Muscle layer of colon (tissue), 2 donors: ENCODE results near the gene PDK4.

Source experiments
- H3K27ac ChIP-seq: one replicate; pipeline ENCODE4 v1.7.0; 2013; ENCODE audit warnings: low read depth, mild to moderate bottlenecking, low read length, moderate library complexity
- H3K27me3 ChIP-seq, 2 donors: one replicate each; pipeline ENCODE4 v1.7.0; 2013; ENCODE audit warnings: low read length in 2 of 2, mild to moderate bottlenecking in 2 of 2; ENCODE audit not compliant: insufficient read depth in 2 of 2, control insufficient read depth in 1 of 2
- H3K36me3 ChIP-seq: one replicate; pipeline ENCODE4 v1.7.0; 2013; ENCODE audit warnings: mild to moderate bottlenecking, low read length; ENCODE audit not compliant: insufficient read depth
- H3K4me1 ChIP-seq: one replicate; pipeline ENCODE4 v1.7.0; 2013; ENCODE audit warnings: mild to moderate bottlenecking, low read length; ENCODE audit not compliant: insufficient read depth
- H3K4me3 ChIP-seq, 2 donors: one replicate each; pipeline ENCODE4 v1.7.0; 2013; ENCODE audit warnings: low read length in 2 of 2, low read depth in 1 of 2, mild to moderate bottlenecking in 1 of 2, moderate library complexity in 1 of 2
- H3K9ac ChIP-seq: one replicate; pipeline ENCODE4 v1.7.0; 2013; ENCODE audit warnings: low read length
- H3K9me3 ChIP-seq: one replicate; pipeline ENCODE4 v1.7.0; 2013; ENCODE audit warnings: mild to moderate bottlenecking, low read length
- donor health status: abdominal sarcoma.
- donor health status: Adenocarcinoma of cecum.

PDK4 gene

GRCh38 chr7:95544171-95544570 lies 52.1 kb downstream of the PDK4 start:
- H3K9ac ChIP-seq: no peak overlapping the region
- H3K27ac ChIP-seq: no peak overlapping the region
- no peaks in the 10 kb centered on the region for H3K36me3 ChIP-seq
- H3K27me3 ChIP-seq: no peaks in the 10 kb centered on the region
- H3K9me3 ChIP-seq: no peaks in the 10 kb centered on the region
- no peak overlapping the region for H3K4me3 ChIP-seq
- peaks cover 32% of the 10 kb centered on the region for H3K4me1 ChIP-seq

GRCh38 chr7:95543312-95543711 lies 53.0 kb downstream of the PDK4 start:
- Histone ChIP-seq H3K4me1 (peaks cover 28% of the 10 kb centered on the region), H3K4me3 (no peak overlapping the region), H3K9ac (no peak overlapping the region), H3K36me3 (no peaks in the 10 kb centered on the region), H3K27me3 (no peaks in the 10 kb centered on the region), H3K27ac (no peak overlapping the region), H3K9me3 (no peaks in the 10 kb centered on the region)

GRCh38 chr7:95540366-95540765 lies 56.0 kb downstream of the PDK4 start:
- H3K36me3 ChIP-seq: no peaks in the 10 kb centered on the region
- H3K9me3 ChIP-seq: no peaks in the 10 kb centered on the region
- no peaks in the 10 kb centered on the region for H3K27me3 ChIP-seq
- H3K4me3 ChIP-seq: no peak overlapping the region
- peaks cover 1% of the 10 kb centered on the region for H3K4me1 ChIP-seq
- H3K9ac ChIP-seq: no peak overlapping the region
- no peak overlapping the region for H3K27ac ChIP-seq

GRCh38 chr7:95539426-95539825 lies 56.9 kb downstream of the PDK4 start:
- Histone ChIP-seq H3K27me3 (no peaks in the 10 kb centered on the region), H3K4me1 (no peaks in the 10 kb centered on the region), H3K36me3 (no peaks in the 10 kb centered on the region), H3K9ac (no peak overlapping the region), H3K4me3 (no peak overlapping the region), H3K9me3 (no peaks in the 10 kb centered on the region), H3K27ac (no peak overlapping the region)

GRCh38 chr7:95537468-95537867 lies 58.8 kb downstream of the PDK4 start:
- Histone ChIP-seq H3K4me1 (no peaks in the 10 kb centered on the region), H3K27ac (no peak overlapping the region), H3K27me3 (no peaks in the 10 kb centered on the region), H3K36me3 (no peaks in the 10 kb centered on the region), H3K9me3 (no peaks in the 10 kb centered on the region), H3K9ac (no peak overlapping the region), H3K4me3 (no peak overlapping the region)

GRCh38 chr7:95536656-95537311 lies 59.5 kb downstream of the PDK4 start:
- Histone ChIP-seq H3K27ac (no peak overlapping the region), H3K9me3 (no peaks in the 10 kb centered on the region), H3K27me3 (no peaks in the 10 kb centered on the region), H3K4me1 (peaks cover 5% of the 10 kb centered on the region), H3K9ac (no peak overlapping the region), H3K4me3 (no peak overlapping the region), H3K36me3 (no peaks in the 10 kb centered on the region)

GRCh38 chr7:95535662-95536061 lies 60.7 kb downstream of the PDK4 start:
- Histone ChIP-seq H3K4me1 (peaks cover 15% of the 10 kb centered on the region), H3K36me3 (no peaks in the 10 kb centered on the region), H3K9ac (no peak overlapping the region), H3K9me3 (no peaks in the 10 kb centered on the region), H3K4me3 (no peak overlapping the region), H3K27ac (no peak overlapping the region), H3K27me3 (no peaks in the 10 kb centered on the region)

- no peaks in the 10 kb centered on the region for H3K36me3 ChIP-seq
- H3K4me3 ChIP-seq: no peak overlapping the region
- H3K4me1 ChIP-seq: peaks cover 15% of the 10 kb centered on the region
- H3K27me3 ChIP-seq: no peaks in the 10 kb centered on the region
- no peak overlapping the region for H3K9ac ChIP-seq
- H3K9me3 ChIP-seq: no peaks in the 10 kb centered on the region
- no peak overlapping the region for H3K27ac ChIP-seq
Measured at GRCh38 chr7:95534796-95535195, 61.5 kb downstream of the PDK4 start.
